Chondrocyte (in vitro differentiated cells): ENCODE data around the gene ARHGEF17. TPM values are rescaled to one million over a fixed set of nuclear protein-coding genes. Genes with fewer than 3 reads are reported as not detected.

Experiments used
- DNase-seq: peaks from one replicate; pipeline ENCODE4 v3.0.0; 2021; ENCODE audit warnings: mixed read lengths, low spot score
- H3K27ac Mint-ChIP-seq: one replicate; pipeline ENCODE4 v1.8.0; 2021; ENCODE audit warnings: mild to moderate bottlenecking, moderate library complexity, mixed read lengths; ENCODE audit not compliant: unreplicated experiment
- H3K27me3 Mint-ChIP-seq: 2 replicates; pipeline ENCODE4 v1.8.0; 2021; ENCODE audit warnings: low read depth, mixed read lengths
- H3K36me3 Mint-ChIP-seq: 2 replicates; pipeline ENCODE4 v1.8.0; 2021; ENCODE audit warnings: low read depth, mixed read lengths
- H3K4me1 Mint-ChIP-seq: 2 replicates; pipeline ENCODE4 v1.8.0; 2021; ENCODE audit warnings: low read depth, mild to moderate bottlenecking, mixed read lengths
- H3K4me3 Mint-ChIP-seq: one replicate; pipeline ENCODE4 v1.8.0; 2021; ENCODE audit warnings: mild to moderate bottlenecking, moderate library complexity, mixed read lengths; ENCODE audit not compliant: unreplicated experiment
- H3K9me3 Mint-ChIP-seq: 2 replicates; pipeline ENCODE4 v1.8.0; 2021; ENCODE audit warnings: low read depth, mixed read lengths
- CTCF ChIP-seq: fragments of 200-600 bp; sonication (generic); IDR thresholded peaks from 2 replicates; pipeline ENCODE4 v1.5.0; 2021; ENCODE audit warnings: antibody characterized with exemption, mild to moderate bottlenecking, moderate library complexity
- total RNA-seq: library from RNA; stranded (reverse); gene quantifications from 3 replicates; pipeline ENCODE4 v1.2.1, GENCODE V29; 2021

Gene ARHGEF17
- total RNA-seq, 1 donor from 2014 or later = 114 TPM

GRCh38 chr11:73398721-73399120 is 90.6 kb downstream of the ARHGEF17 start:
- DNase-seq = no peak
- Mint-ChIP-seq H3K4me3 (no peak overlapping the region), H3K9me3 (no peaks in the 10 kb centered on the region), H3K27me3 (no peaks in the 10 kb centered on the region), H3K27ac (no peak overlapping the region), H3K4me1 (peaks cover 6% of the 10 kb centered on the region), H3K36me3 (no peaks in the 10 kb centered on the region)
- no peak for TF ChIP-seq CTCF

- no peak for TF ChIP-seq CTCF
- H3K36me3 Mint-ChIP-seq = no peaks in the 10 kb centered on the region
- peaks cover 6% of the 10 kb centered on the region for H3K4me1 Mint-ChIP-seq
- no peaks in the 10 kb centered on the region for H3K9me3 Mint-ChIP-seq
- H3K27ac Mint-ChIP-seq = no peak overlapping the region
- no peak overlapping the region for H3K4me3 Mint-ChIP-seq
- no peak for DNase-seq
- no peaks in the 10 kb centered on the region for H3K27me3 Mint-ChIP-seq
Observed at GRCh38 chr11:73399159-73399590, 91.1 kb downstream of the ARHGEF17 start.

GRCh38 chr11:73399636-73400035 is 91.6 kb downstream of the ARHGEF17 start:
- Mint-ChIP-seq H3K27ac (no peak overlapping the region), H3K4me1 (peaks cover 6% of the 10 kb centered on the region)

GRCh38 chr11:73400293-73400692 is 92.2 kb downstream of the ARHGEF17 start:
- H3K27me3 Mint-ChIP-seq = no peaks in the 10 kb centered on the region
- H3K36me3 Mint-ChIP-seq = peaks cover 1% of the 10 kb centered on the region
- TF ChIP-seq CTCF = no peak
- no peaks in the 10 kb centered on the region for H3K9me3 Mint-ChIP-seq
- H3K4me3 Mint-ChIP-seq = no peak overlapping the region
- peaks cover 6% of the 10 kb centered on the region for H3K4me1 Mint-ChIP-seq
- DNase-seq = no peak
- no peak overlapping the region for H3K27ac Mint-ChIP-seq

More at GRCh38 chr11:73399636-73400035, 91.6 kb downstream of the ARHGEF17 start:
- DNase-seq = no peak
- Mint-ChIP-seq H3K36me3 (no peaks in the 10 kb centered on the region), H3K4me3 (no peak overlapping the region), H3K9me3 (no peaks in the 10 kb centered on the region), H3K27me3 (no peaks in the 10 kb centered on the region)
- no peak for TF ChIP-seq CTCF

- H3K4me1 Mint-ChIP-seq = peaks cover 6% of the 10 kb centered on the region
- peaks cover 1% of the 10 kb centered on the region for H3K36me3 Mint-ChIP-seq
- H3K27ac Mint-ChIP-seq = no peak overlapping the region
- H3K4me3 Mint-ChIP-seq = no peak overlapping the region
- no peak for DNase-seq
- no peak for TF ChIP-seq CTCF
- no peaks in the 10 kb centered on the region for H3K27me3 Mint-ChIP-seq
- H3K9me3 Mint-ChIP-seq = no peaks in the 10 kb centered on the region
Observed at GRCh38 chr11:73401217-73401923, 93.3 kb downstream of the ARHGEF17 start.
